Spleen (tissue), 11 donors: ENCODE results near the gene FBXL2. TPM values are rescaled to one million over a fixed set of nuclear protein-coding genes. Genes with fewer than 3 reads are reported as not detected.
"Not testable (repeated sequence)": the region's sequence is repeated elsewhere in the genome, so short reads cannot be mapped to it uniquely, and the experiment has no call there.

Experiments used
- DNase-seq: peaks from one replicate; pipeline ENCODE4 v3.0.0-alpha.2; 2020
- H3K27ac ChIP-seq, 8 donors: fragments of 200-600 bp; sonication (generic) in 7 of 8; 1 replicate in 4 of 8; 2 replicates in 4 of 8; pipeline versions ENCODE4 v1.5.0 to v1.8.0; 2016 to 2021; ENCODE audit warnings: inconsistent platforms in 4 of 8, mild to moderate bottlenecking in 4 of 8, moderate library complexity in 1 of 8
- H3K27me3 ChIP-seq, 7 donors: fragments of 200-600 bp; sonication (generic) in 6 of 7; replicated peaks in 1 of 7; 1 replicate in 4 of 7; 2 replicates in 3 of 7; pipeline versions ENCODE4 v1.5.0 to v1.8.0; 2016 to 2021; ENCODE audit warnings: inconsistent platforms in 3 of 7, mild to moderate bottlenecking in 1 of 7
- H3K36me3 ChIP-seq, 6 donors: fragments of 200-600 bp; sonication (generic) in 5 of 6; 1 replicate in 4 of 6; 2 replicates in 2 of 6; pipeline versions ENCODE4 v1.5.0 to v1.8.0; 2016 to 2021; ENCODE audit warnings: inconsistent platforms in 2 of 6
- H3K4me1 ChIP-seq, 6 donors: fragments of 200-600 bp; sonication (generic) in 5 of 6; 1 replicate in 3 of 6; 2 replicates in 3 of 6; pipeline versions ENCODE4 v1.5.0 to v1.8.0; 2016 to 2021; ENCODE audit warnings: inconsistent platforms in 3 of 6
- H3K4me3 ChIP-seq, 8 donors: fragments of 200-600 bp; sonication (generic) in 7 of 8; 1 replicate in 4 of 8; 2 replicates in 4 of 8; pipeline versions ENCODE4 v1.5.0 to v1.8.0; 2016 to 2021; ENCODE audit warnings: inconsistent platforms in 4 of 8, mild to moderate bottlenecking in 4 of 8, moderate library complexity in 2 of 8
- H3K9me3 ChIP-seq, 8 donors: fragments of 200-600 bp; sonication (generic) in 7 of 8; 1 replicate in 4 of 8; 2 replicates in 4 of 8; pipeline versions ENCODE4 v1.5.0 to v1.8.0; 2016 to 2021; ENCODE audit warnings: inconsistent platforms in 4 of 8
- POLR2A ChIP-seq, 3 donors: fragments of 450-650 bp; IDR thresholded peaks; one replicate each; pipeline ENCODE4 v1.5.1; 2017; ENCODE audit warnings: antibody characterized with exemption in 3 of 3, mild to moderate bottlenecking in 1 of 3
- POLR2AphosphoS5 ChIP-seq, 3 donors: sonication (generic); formaldehyde crosslinking; IDR thresholded peaks; one replicate each; pipeline ENCODE4 v1.5.1; 2017; ENCODE audit warnings: antibody characterized with exemption in 3 of 3
- WGBS, 5 donors: extraction: QIAGEN DNeasy Blood & Tissue Kit in 3 of 5; methylation state at CpG; one replicate each; pipeline versions ENCODE4 v1.1.5 to v1.1.7; 2013 to 2018; 5-methylcytosine and 5-hydroxymethylcytosine counted together
- intact Hi-C: fragments of 100-400 bp; cut with DNase I; formaldehyde crosslinking; loops from one replicate; pipeline ENCODE4 v1.15.0; 2023; ENCODE audit warnings: low total_unique reads
- polyA plus RNA-seq, 3 donors: library from polyadenylated mRNA; stranded (reverse); fragments of 200-250 nt; gene quantifications; one replicate each; pipeline ENCODE4 v1.2.1, GENCODE V29; 2013
- total RNA-seq, 7 donors: library from RNA; depleted of rRNA in 3 of 7; stranded (reverse); fragments of >200 nt in 3 of 7; fragmentation: NEBNext Ultra II Directional in 4 of 7; extraction: Animal tissue kit (Norgen Biotek cat#: 25700) in 4 of 7; gene quantifications; one replicate each; pipeline versions ENCODE4 v1.1.0 to v1.2.1, GENCODE V29; 2016 to 2021
- TF ChIP-seq, protein P1 (sequence below), 11 experiments: fragments of 200-600 bp in 7 of 11; fragments of 450-650 bp in 4 of 11; sonication (generic) in 4 of 11; IDR thresholded peaks in 8 of 11; conservative IDR thresholded peaks in 3 of 11; 1 replicate in 7 of 11; 2 replicates in 4 of 11; pipeline versions ENCODE4 v1.4.0 to v1.8.0; 2016 to 2021; ENCODE audit warnings: antibody characterized with exemption in 11 of 11, inconsistent platforms in 4 of 11, mild to moderate bottlenecking in 1 of 11
- donor health status: healthy with polysubstance abuse.
- donor health status: DM: no; HTN: no; CAD: no; lungs with moderate emphysema.
- donor health status: DM: no; HTN: no; CAD: no.
- donor health status: Bipolar disorder and iron deficiency.
- donor health status: healthy.
- donor health status: DM: no; HTN: no; CAD: no.
- donor health status: DM: yes; HTN: yes; CAD: no.

FBXL2 gene
- total and polyA plus RNA-seq, 10 donors = 0.20 to 2.0 (median 1.1) TPM

DNA sequence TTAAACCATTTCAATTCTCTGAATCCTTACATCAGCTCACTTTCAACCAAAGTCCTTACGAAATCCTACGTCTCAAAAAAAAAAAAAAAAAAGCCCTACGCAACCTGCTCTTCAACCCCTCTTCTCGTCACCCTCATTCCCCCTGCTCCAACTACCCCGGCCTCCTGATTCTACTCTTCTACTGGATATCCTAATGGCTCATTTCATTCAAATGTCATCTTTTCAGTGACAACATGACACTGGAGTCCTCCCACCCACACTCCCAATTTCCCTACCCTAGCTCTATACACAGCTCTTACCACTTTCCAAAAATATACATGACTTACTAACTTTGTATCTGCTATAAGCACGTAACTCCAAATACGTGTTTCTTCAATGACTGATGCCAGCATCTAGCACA lies 151.5 kb downstream of the FBXL2 start:
- no peak overlapping the region for H3K4me3 ChIP-seq
- H3K9me3 ChIP-seq = no peaks in the 10 kb centered on the region
- WGBS, 5 donors = 59 to 85% (median 73%) methylated on average over 7 of the region's 7 CpGs
- H3K4me1 ChIP-seq = peaks cover 17 to 87% (median 63%) of the 10 kb centered on the region in 6 donors
- TF ChIP-seq, protein P1, sequence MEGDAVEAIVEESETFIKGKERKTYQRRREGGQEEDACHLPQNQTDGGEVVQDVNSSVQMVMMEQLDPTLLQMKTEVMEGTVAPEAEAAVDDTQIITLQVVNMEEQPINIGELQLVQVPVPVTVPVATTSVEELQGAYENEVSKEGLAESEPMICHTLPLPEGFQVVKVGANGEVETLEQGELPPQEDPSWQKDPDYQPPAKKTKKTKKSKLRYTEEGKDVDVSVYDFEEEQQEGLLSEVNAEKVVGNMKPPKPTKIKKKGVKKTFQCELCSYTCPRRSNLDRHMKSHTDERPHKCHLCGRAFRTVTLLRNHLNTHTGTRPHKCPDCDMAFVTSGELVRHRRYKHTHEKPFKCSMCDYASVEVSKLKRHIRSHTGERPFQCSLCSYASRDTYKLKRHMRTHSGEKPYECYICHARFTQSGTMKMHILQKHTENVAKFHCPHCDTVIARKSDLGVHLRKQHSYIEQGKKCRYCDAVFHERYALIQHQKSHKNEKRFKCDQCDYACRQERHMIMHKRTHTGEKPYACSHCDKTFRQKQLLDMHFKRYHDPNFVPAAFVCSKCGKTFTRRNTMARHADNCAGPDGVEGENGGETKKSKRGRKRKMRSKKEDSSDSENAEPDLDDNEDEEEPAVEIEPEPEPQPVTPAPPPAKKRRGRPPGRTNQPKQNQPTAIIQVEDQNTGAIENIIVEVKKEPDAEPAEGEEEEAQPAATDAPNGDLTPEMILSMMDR (IDR thresholded peaks at IDR 0.05 in 8 of 11, conservative IDR thresholded peaks at IDR 0.05 in 3 of 11) = no peak
- TF ChIP-seq POLR2AphosphoS5 (IDR thresholded peaks at IDR 0.05) (no peak), POLR2A (IDR thresholded peaks at IDR 0.05) (no peak)
- intact Hi-C loops = no loop called here
- peaks cover 0 to 19% (median 11%) of the 10 kb centered on the region in 6 donors for H3K36me3 ChIP-seq
- no peaks in the 10 kb centered on the region for H3K27me3 ChIP-seq
- no peak for DNase-seq
- H3K27ac ChIP-seq = peak overlapping the region in 1 of 8 donors; percentile 1

DNA sequence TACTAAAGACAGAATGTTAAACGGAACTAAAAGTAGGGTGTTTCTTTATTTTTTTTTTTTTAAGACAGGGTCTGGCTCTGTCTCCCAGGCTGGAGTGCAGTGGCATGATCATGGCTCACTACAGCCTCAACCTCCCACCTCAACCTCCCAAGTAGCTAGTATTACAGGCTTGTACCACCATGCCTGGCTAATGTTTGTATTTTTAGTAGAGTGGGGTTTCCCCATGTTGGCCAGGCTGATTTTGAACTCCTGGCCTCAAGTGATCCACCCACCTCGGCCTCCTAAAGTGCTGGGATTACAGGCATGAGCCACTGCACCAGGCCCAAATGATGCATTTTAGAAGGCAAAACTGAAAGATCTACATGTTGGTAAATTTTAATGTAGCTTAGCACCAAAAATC lies 152.1 kb downstream of the FBXL2 start:
- DNase-seq, H3K27me3 ChIP-seq, H3K9me3 ChIP-seq, H3K4me3 ChIP-seq, intact Hi-C loops: not testable (repeated sequence)
- peak overlapping the region in 1 of 8 donors; percentile 1 for H3K27ac ChIP-seq
- H3K4me1 ChIP-seq = peaks cover 17 to 93% (median 66%) of the 10 kb centered on the region in 6 donors
- H3K36me3 ChIP-seq = peaks cover 0 to 13% (median 9%) of the 10 kb centered on the region in 6 donors
- 70 to 88% (median 78%) methylated on average over 2 of the region's 2 CpGs for WGBS, 5 donors

DNA sequence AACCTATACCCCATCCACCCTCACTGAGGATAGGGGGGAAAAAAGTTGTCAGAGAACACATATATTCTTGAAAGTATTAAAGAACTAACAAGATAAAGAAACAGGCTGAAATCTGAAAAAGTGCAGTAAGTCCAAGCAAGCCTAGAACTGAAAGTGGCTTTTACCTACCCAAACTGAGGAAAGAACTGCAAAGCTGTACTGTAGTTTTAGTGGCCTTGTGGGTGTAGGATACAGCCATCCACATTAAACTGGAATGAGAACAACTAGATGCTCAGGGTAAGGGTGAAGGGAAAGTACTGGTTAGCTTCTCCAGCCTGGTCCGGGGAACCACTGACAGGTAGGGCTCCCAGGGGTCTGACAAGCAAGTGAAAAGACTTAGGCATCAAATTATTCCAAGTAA lies 152.8 kb downstream of the FBXL2 start:
- Histone ChIP-seq H3K27ac (no peak overlapping the region), H3K27me3 (no peaks in the 10 kb centered on the region), H3K4me3 (no peak overlapping the region), H3K4me1 (peaks cover 18 to 94% (median 68%) of the 10 kb centered on the region in 6 donors), H3K36me3 (peaks cover 0 to 6% (median 2%) of the 10 kb centered on the region in 6 donors), H3K9me3 (no peaks in the 10 kb centered on the region)
- WGBS, 5 donors = 71 to 96% (median 87%) methylated on average over 1 of the region's 1 CpG
- no peak for DNase-seq
- intact Hi-C loops = no loop called here
- no peak for TF ChIP-seq POLR2AphosphoS5 (IDR thresholded peaks at IDR 0.05)
- TF ChIP-seq POLR2A (IDR thresholded peaks at IDR 0.05) = no peak
- TF ChIP-seq, protein P1 (IDR thresholded peaks at IDR 0.05 in 8 of 11, conservative IDR thresholded peaks at IDR 0.05 in 3 of 11) = no peak

DNA sequence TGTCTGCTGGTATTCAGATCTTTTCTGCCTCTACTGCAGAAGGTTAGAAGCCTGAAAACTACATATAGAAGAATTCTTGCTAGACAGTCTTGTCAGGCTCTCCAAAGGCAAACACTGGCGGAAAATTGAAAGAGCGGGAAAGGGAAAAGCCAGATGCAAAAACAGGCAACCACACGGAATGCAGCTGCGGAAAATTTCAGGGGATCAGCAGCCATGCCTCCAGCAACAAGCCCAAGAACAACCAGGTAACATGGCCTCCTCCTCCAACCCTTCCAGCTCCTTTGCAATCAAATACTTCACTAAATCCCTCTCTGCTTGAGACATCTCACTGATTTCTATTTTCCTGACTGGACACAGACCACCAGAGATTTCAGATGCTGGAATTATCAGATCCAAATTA lies 153.3 kb downstream of the FBXL2 start:
- WGBS, 5 donors = 94 to 100% (median 95%) methylated on average over 4 of the region's 4 CpGs
- Histone ChIP-seq H3K27me3 (no peaks in the 10 kb centered on the region), H3K4me3 (no peak overlapping the region), H3K4me1 (peaks cover 20 to 94% (median 71%) of the 10 kb centered on the region in 6 donors), H3K36me3 (peaks cover 0 to under 1% (median 0%) of the 10 kb centered on the region in 6 donors), H3K27ac (no peak overlapping the region), H3K9me3 (no peaks in the 10 kb centered on the region)
- DNase-seq = no peak
- no peak for TF ChIP-seq POLR2AphosphoS5 (IDR thresholded peaks at IDR 0.05)
- TF ChIP-seq, protein P1 (IDR thresholded peaks at IDR 0.05 in 8 of 11, conservative IDR thresholded peaks at IDR 0.05 in 3 of 11) = no peak
- no peak for TF ChIP-seq POLR2A (IDR thresholded peaks at IDR 0.05)
- intact Hi-C loops = no loop called here

DNA sequence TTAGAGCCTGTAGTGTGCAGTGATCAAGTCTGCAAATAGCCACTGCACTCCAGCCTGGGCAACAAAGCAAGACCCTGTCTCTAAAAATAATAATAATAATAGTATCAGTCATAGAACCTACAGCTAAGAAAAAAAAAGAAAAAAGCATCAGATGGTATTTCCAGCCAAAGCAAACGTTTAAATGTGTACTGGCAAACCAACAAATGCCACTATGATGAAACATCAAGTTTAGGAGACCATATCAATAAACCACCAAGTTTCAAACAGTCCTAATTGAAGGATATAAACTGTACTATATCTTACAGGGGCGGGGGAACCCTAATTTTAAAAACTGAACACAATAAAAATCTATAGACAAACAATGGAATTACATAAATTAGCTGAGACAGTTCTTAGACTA lies 156.6 kb downstream of the FBXL2 start:
- Histone ChIP-seq H3K36me3 (no peaks in the 10 kb centered on the region), H3K4me1 (peaks cover 42 to 100% (median 94%) of the 10 kb centered on the region in 6 donors), H3K27me3 (no peaks in the 10 kb centered on the region), H3K27ac (no peak overlapping the region), H3K4me3 (no peak overlapping the region), H3K9me3 (no peaks in the 10 kb centered on the region)
- TF ChIP-seq POLR2A (IDR thresholded peaks at IDR 0.05) = no peak
- TF ChIP-seq POLR2AphosphoS5 (IDR thresholded peaks at IDR 0.05) = no peak
- TF ChIP-seq, protein P1 (IDR thresholded peaks at IDR 0.05 in 8 of 11, conservative IDR thresholded peaks at IDR 0.05 in 3 of 11) = no peak
- intact Hi-C loops = no loop called here
- WGBS, 5 donors = 55 to 69% (median 60%) methylated on average over 2 of the region's 2 CpGs
- no peak for DNase-seq
